HG02840 (cell line): ENCODE results near the gene ACP3.

Source experiments
- ATAC-seq: cut with Tn5 transposase; IDR thresholded peaks from one replicate; pipeline ENCODE4 v1.9.1; 2021; ENCODE audit warnings: mild to moderate bottlenecking, moderate library complexity, moderate number of reproducible peaks; ENCODE audit not compliant: unreplicated experiment, low FRiP score

ACP3 gene

GRCh38 chr3:132311841-132312240 is 5.4 kb upstream of the ACP3 start:
- no peak for ATAC-seq

GRCh38 chr3:132315851-132316250 is 1.4 kb upstream of the ACP3 start:
- ATAC-seq = no peak

GRCh38 chr3:132318451-132318850 is 1.2 kb downstream of the ACP3 start:
- ATAC-seq = no peak

- ATAC-seq = no peak
Observed at GRCh38 chr3:132321304-132321703, 4.1 kb downstream of the ACP3 start.

GRCh38 chr3:132325103-132325606 is 7.9 kb downstream of the ACP3 start:
- no peak for ATAC-seq

- ATAC-seq = no peak
Observed at GRCh38 chr3:132325634-132326033, 8.4 kb downstream of the ACP3 start.

- ATAC-seq = no peak
Observed at GRCh38 chr3:132326251-132326650, 9.0 kb downstream of the ACP3 start.

GRCh38 chr3:132332082-132332481 is 14.9 kb downstream of the ACP3 start:
- ATAC-seq = no peak

GRCh38 chr3:132332508-132332907 is 15.3 kb downstream of the ACP3 start:
- no peak for ATAC-seq

- ATAC-seq = no peak
Observed at GRCh38 chr3:132341746-132342145, 24.5 kb downstream of the ACP3 start.

GRCh38 chr3:132342183-132342582 is 25.0 kb downstream of the ACP3 start:
- no peak for ATAC-seq

- ATAC-seq = no peak
Observed at GRCh38 chr3:132342610-132343009, 25.4 kb downstream of the ACP3 start.

- ATAC-seq = no peak
Observed at GRCh38 chr3:132343018-132343612, 25.9 kb downstream of the ACP3 start.

- ATAC-seq = no peak
Observed at GRCh38 chr3:132344666-132345280, 27.6 kb downstream of the ACP3 start.

- no peak for ATAC-seq
Observed at GRCh38 chr3:132346841-132347736, 29.9 kb downstream of the ACP3 start.

GRCh38 chr3:132347811-132348210 is 30.6 kb downstream of the ACP3 start:
- ATAC-seq = no peak

- ATAC-seq = no peak
Observed at GRCh38 chr3:132348531-132348930, 31.3 kb downstream of the ACP3 start.

GRCh38 chr3:132350814-132351213 is 33.6 kb downstream of the ACP3 start:
- no peak for ATAC-seq

- ATAC-seq = no peak
Observed at GRCh38 chr3:132351222-132351806, 34.1 kb downstream of the ACP3 start.

- ATAC-seq = no peak
Observed at GRCh38 chr3:132352556-132353143, 35.4 kb downstream of the ACP3 start.
